ENCODE results near the gene AFAP1. TPM values are rescaled to one million over a fixed set of nuclear protein-coding genes. Genes with fewer than 3 reads are reported as not detected.

Gene AFAP1
- polyA plus RNA-seq, 1 donor (not counting 4 experiments of a cell fraction or from before 2014, with no cell fraction given), result 7.6 TPM

GRCh38 chr4:7818399-7818911, 121.2 kb downstream of the AFAP1 start:
- FAIRE-seq, result no peak
- Histone ChIP-seq H3K4me3 (ENCODE audit: control insufficient read depth in 2 of 3, extremely low read depth in 1 of 3, insufficient read depth in 2 of 3, low read depth in 1 of 3, low read length in 3 of 3) (no peak overlapping the region), H3K79me2 (ENCODE audit: control insufficient read depth, insufficient read depth, low read length) (no peaks in the 10 kb centered on the region), H3K27me3 (ENCODE audit: control insufficient read depth, extremely low read depth, insufficient read depth, low read length) (no peaks in the 10 kb centered on the region), H3K36me3 (ENCODE audit: control insufficient read depth in 2 of 2, extremely low read depth in 1 of 2, insufficient read depth in 2 of 2, low read length in 2 of 2) (peaks cover 18 to 21% of the 10 kb centered on the region in 2 experiments), H3K27ac (ENCODE audit: control insufficient read depth, insufficient read depth, low read length) (no peak overlapping the region), H2AFZ (ENCODE audit: control insufficient read depth, low read length) (no peak overlapping the region), H3K9me3 (ENCODE audit: control insufficient read depth, low read depth, low read length) (no peaks in the 10 kb centered on the region), H4K20me1 (ENCODE audit: control insufficient read depth, extremely low read depth, insufficient read depth, low read length) (no peaks in the 10 kb centered on the region), H3K4me2 (ENCODE audit: control insufficient read depth, extremely low read depth, insufficient read depth, low read depth, low read length) (no peak overlapping the region), H3K4me1 (ENCODE audit: control insufficient read depth, extremely low read depth, insufficient read depth, low read length) (no peaks in the 10 kb centered on the region), H3K9ac (ENCODE audit: control insufficient read depth, extremely low read depth, insufficient read depth, low read length) (no peak overlapping the region), H3K9me1 (ENCODE audit: control insufficient read depth, extremely low read depth, insufficient read depth, low read length) (no peaks in the 10 kb centered on the region)
- TF ChIP-seq EZH2 (IDR thresholded peaks at IDR 0.05; ENCODE audit: low read length) (no peak), CTCF (optimal IDR thresholded peaks at IDR 0.05 in 1 of 3, IDR thresholded peaks at IDR 0.05 in 1 of 3, conservative IDR thresholded peaks at IDR 0.05 in 1 of 3; ENCODE audit: extremely low read depth in 1 of 3, insufficient read depth in 2 of 3, low read length in 3 of 3) (no peak)
- DNase-seq (ENCODE audit: low read depth, low spot score), result no peak
- dilution Hi-C loops (cut with MboI; ENCODE audit: extremely low pct_ligation_motif_present, low sequenced_read_pairs), result no loop called here

GRCh38 chr4:7817877-7818398, 121.7 kb downstream of the AFAP1 start:
- H3K4me2 ChIP-seq (ENCODE audit: control insufficient read depth, extremely low read depth, insufficient read depth, low read depth, low read length), result no peak overlapping the region
- no peaks in the 10 kb centered on the region for H3K4me1 ChIP-seq (ENCODE audit: control insufficient read depth, extremely low read depth, insufficient read depth, low read length)
- H4K20me1 ChIP-seq (ENCODE audit: control insufficient read depth, extremely low read depth, insufficient read depth, low read length), result no peaks in the 10 kb centered on the region
- dilution Hi-C loops (cut with MboI; ENCODE audit: extremely low pct_ligation_motif_present, low sequenced_read_pairs), result no loop called here
- H3K9ac ChIP-seq (ENCODE audit: control insufficient read depth, extremely low read depth, insufficient read depth, low read length), result no peak overlapping the region
- no peaks in the 10 kb centered on the region for H3K9me3 ChIP-seq (ENCODE audit: control insufficient read depth, low read depth, low read length)
- H3K27me3 ChIP-seq (ENCODE audit: control insufficient read depth, extremely low read depth, insufficient read depth, low read length), result no peaks in the 10 kb centered on the region
- no peak overlapping the region for H2AFZ ChIP-seq (ENCODE audit: control insufficient read depth, low read length)
- no peak for TF ChIP-seq EZH2 (IDR thresholded peaks at IDR 0.05; ENCODE audit: low read length)
- TF ChIP-seq CTCF (optimal IDR thresholded peaks at IDR 0.05 in 1 of 3, IDR thresholded peaks at IDR 0.05 in 1 of 3, conservative IDR thresholded peaks at IDR 0.05 in 1 of 3; ENCODE audit: extremely low read depth in 1 of 3, insufficient read depth in 2 of 3, low read length in 3 of 3), result no peak
- peaks cover 19 to 22% of the 10 kb centered on the region in 2 experiments for H3K36me3 ChIP-seq (ENCODE audit: control insufficient read depth in 2 of 2, extremely low read depth in 1 of 2, insufficient read depth in 2 of 2, low read length in 2 of 2)
- H3K9me1 ChIP-seq (ENCODE audit: control insufficient read depth, extremely low read depth, insufficient read depth, low read length), result no peaks in the 10 kb centered on the region
- H3K4me3 ChIP-seq (ENCODE audit: control insufficient read depth in 2 of 3, extremely low read depth in 1 of 3, insufficient read depth in 2 of 3, low read depth in 1 of 3, low read length in 3 of 3), result no peak overlapping the region
- H3K27ac ChIP-seq (ENCODE audit: control insufficient read depth, insufficient read depth, low read length), result no peak overlapping the region
- no peak for DNase-seq (ENCODE audit: low read depth, low spot score)
- FAIRE-seq, result no peak
- H3K79me2 ChIP-seq (ENCODE audit: control insufficient read depth, insufficient read depth, low read length), result no peaks in the 10 kb centered on the region
